Lower leg skin (tissue), 4 donors: ENCODE data around the gene EZR. TPM values are rescaled to one million over a fixed set of nuclear protein-coding genes. Genes with fewer than 3 reads are reported as not detected.

ENCODE experiments used
- DNase-seq, 2 donors: peaks; one replicate each; pipeline ENCODE4 v3.0.0-alpha.2; 2019; ENCODE audit warnings: low spot score in 2 of 2
- H3K4me3 ChIP-seq: fragments of 200-600 bp; sonication (generic); 2 replicates; pipeline ENCODE4 v1.5.1; 2017; ENCODE audit warnings: mild to moderate bottlenecking, low read depth; ENCODE audit not compliant: poor library complexity, severe bottlenecking
- POLR2A ChIP-seq, 2 donors: fragments of 450-650 bp; IDR thresholded peaks; one replicate each; pipeline ENCODE4 v1.6.1; 2016 to 2017; ENCODE audit warnings: antibody characterized with exemption in 2 of 2, mild to moderate bottlenecking in 1 of 2, moderate library complexity in 1 of 2
- WGBS, 2 donors: methylation state at CpG; one replicate each; pipeline ENCODE4 v1.1.5; 2018; 5-methylcytosine and 5-hydroxymethylcytosine counted together
- intact Hi-C: fragments of 100-400 bp; cut with DNase I; formaldehyde crosslinking; loops from one replicate; pipeline ENCODE4 v1.15.0; 2023; ENCODE audit warnings: low total_unique reads
- total RNA-seq, 4 donors: library from RNA; depleted of rRNA; stranded (reverse); fragments of >200 nt; gene quantifications; one replicate each; pipeline ENCODE4 v1.1.0, GENCODE V29; 2016
- TF ChIP-seq, protein P1 (sequence below), 3 donors: fragments of 450-650 bp; IDR thresholded peaks; one replicate each; pipeline ENCODE4 v1.5.1; 2016; ENCODE audit warnings: antibody characterized with exemption in 3 of 3, mild to moderate bottlenecking in 3 of 3, moderate library complexity in 2 of 3

Gene EZR
- total RNA-seq, 4 donors from 2014 or later, result 200 to 235 (median 212) TPM

DNA sequence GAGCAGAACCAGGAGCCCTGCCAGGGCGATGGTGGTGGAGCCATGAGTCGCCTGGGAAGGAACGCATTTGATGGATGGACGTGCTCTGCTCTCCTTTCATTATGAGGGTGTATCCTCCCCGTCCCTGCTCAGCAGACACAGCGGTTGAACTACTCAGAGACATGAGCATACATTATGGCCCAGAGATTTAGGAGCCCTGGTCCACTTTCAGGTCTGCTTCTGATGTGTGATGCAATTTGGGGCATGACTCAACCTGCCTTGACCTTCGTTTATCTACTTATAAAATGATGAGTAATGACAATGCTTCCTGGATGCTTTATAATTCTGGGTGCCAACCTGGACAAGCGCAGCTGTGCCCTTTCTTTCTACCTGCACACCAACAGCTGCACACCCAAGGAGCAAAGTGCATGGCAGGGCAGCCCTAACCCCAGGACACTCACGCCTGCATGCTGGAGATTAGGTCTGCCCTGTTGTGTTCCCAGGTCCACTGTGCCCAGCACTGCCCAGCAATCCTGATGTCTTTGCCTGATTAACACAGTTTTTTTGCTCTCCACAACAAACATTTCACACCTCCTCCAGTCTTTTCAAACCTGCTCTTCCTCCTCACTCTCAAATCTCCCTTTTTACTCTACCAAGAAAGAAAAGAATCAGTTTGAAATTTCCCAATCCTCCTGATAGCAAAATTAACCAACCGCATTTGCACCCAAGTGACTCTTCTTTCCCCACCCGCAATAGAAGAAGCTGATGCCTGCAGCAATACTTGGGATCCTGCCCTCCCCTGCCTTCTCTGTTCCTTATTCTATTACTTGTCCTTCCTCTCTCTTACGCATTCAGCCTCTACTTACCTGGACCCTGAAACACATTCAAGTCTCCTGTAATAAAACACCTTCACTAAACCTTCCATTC is 81.2 kb downstream of the EZR start:
- no peak for DNase-seq
- 59 to 60% methylated on average over 12 of the region's 12 CpGs for WGBS, 2 donors

DNA sequence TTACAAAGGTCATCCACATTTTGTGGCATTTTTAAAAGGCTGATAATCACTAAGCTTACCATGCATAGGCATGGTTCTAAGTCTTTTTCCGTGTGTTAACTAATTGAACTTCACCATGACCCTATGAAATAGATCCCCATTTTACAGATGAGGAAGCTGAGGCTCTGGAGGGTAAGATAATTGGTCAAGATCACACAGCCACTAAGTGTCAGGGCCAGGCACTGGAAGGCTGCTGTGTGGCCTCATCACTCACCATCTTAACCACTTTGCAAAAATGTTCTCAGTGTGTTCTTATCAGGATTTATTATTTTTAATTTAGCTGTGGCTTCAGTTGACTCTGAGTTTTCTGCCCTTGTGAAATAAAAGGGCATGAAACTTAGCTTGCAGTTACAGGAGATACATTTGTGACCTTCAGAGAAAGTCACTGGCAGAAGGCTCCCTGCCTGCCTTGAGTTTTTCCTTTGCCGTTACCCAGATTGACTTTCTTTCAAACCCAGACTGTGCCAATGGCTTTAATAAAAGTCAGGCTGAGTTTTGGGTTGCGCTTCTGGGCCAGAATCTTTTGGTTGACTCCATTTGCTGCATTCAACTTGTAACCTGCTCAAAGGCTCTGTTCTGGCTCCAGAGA is 82.0 kb downstream of the EZR start:
- TF ChIP-seq, protein P1, sequence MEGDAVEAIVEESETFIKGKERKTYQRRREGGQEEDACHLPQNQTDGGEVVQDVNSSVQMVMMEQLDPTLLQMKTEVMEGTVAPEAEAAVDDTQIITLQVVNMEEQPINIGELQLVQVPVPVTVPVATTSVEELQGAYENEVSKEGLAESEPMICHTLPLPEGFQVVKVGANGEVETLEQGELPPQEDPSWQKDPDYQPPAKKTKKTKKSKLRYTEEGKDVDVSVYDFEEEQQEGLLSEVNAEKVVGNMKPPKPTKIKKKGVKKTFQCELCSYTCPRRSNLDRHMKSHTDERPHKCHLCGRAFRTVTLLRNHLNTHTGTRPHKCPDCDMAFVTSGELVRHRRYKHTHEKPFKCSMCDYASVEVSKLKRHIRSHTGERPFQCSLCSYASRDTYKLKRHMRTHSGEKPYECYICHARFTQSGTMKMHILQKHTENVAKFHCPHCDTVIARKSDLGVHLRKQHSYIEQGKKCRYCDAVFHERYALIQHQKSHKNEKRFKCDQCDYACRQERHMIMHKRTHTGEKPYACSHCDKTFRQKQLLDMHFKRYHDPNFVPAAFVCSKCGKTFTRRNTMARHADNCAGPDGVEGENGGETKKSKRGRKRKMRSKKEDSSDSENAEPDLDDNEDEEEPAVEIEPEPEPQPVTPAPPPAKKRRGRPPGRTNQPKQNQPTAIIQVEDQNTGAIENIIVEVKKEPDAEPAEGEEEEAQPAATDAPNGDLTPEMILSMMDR (IDR thresholded peaks at IDR 0.05), result no peak
- TF ChIP-seq POLR2A (IDR thresholded peaks at IDR 0.05), result no peak
- 62 to 70% methylated on average over 3 of the region's 3 CpGs for WGBS, 2 donors
- no peak overlapping the region for H3K4me3 ChIP-seq
- DNase-seq, result no peak
- intact Hi-C loops, result no loop called here

More for the DNA sequence above, 81.2 kb downstream of the EZR start:
- no peak overlapping the region for H3K4me3 ChIP-seq
- TF ChIP-seq, protein P1 (IDR thresholded peaks at IDR 0.05), result no peak
- TF ChIP-seq POLR2A (IDR thresholded peaks at IDR 0.05), result no peak
- intact Hi-C loops, result no loop called here

DNA sequence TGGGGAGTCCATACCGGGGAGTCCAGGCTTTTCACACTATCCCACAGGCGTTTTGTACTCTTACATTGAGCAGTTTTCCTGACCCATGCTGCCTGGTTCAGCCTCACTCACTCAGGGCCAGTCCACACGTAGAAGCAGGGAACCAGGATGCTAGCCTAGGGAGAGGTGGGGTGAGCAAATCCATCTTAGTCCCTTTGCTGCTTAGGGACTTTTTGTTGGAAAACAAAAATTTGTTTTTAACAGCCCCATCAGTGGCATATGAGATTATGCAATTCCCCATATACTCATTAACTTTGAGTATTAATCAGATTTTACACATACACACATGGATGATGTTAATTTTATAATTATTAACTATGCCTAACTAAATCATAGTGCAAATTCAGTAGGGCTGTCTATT is 84.2 kb downstream of the EZR start:
- TF ChIP-seq POLR2A (IDR thresholded peaks at IDR 0.05), result no peak
- TF ChIP-seq, protein P1 (IDR thresholded peaks at IDR 0.05), result no peak
- no peak overlapping the region for H3K4me3 ChIP-seq
- intact Hi-C loops, result no loop called here
- WGBS, 2 donors, result 86 to 98% methylated on average over 3 of the region's 3 CpGs
- DNase-seq, result no peak

DNA sequence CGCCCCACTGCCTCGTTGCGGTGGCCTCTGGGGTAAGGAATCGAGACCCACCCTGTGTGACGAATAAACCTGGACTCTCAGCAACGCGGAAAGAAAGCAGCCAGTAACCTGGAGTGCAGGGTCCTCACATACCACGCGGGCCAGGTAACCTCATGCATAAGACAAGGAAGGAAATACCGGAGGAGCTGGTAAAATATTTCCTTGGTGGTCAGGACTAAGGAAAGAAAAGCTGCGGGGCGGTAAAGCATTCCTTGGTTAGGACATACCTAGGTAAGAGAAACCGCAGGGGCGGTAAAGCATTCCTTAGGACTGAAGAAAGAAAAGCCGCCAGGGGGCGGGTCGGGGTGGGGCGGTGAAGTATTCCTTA is 88.6 kb downstream of the EZR start:
- DNase-seq, result no peak
- WGBS, 2 donors, result 95 to 97% methylated on average over 18 of the region's 18 CpGs
- H3K4me3 ChIP-seq, result no peak overlapping the region
- TF ChIP-seq, protein P1 (IDR thresholded peaks at IDR 0.05), result no peak
- TF ChIP-seq POLR2A (IDR thresholded peaks at IDR 0.05), result no peak
- intact Hi-C loops, result no loop called here

DNA sequence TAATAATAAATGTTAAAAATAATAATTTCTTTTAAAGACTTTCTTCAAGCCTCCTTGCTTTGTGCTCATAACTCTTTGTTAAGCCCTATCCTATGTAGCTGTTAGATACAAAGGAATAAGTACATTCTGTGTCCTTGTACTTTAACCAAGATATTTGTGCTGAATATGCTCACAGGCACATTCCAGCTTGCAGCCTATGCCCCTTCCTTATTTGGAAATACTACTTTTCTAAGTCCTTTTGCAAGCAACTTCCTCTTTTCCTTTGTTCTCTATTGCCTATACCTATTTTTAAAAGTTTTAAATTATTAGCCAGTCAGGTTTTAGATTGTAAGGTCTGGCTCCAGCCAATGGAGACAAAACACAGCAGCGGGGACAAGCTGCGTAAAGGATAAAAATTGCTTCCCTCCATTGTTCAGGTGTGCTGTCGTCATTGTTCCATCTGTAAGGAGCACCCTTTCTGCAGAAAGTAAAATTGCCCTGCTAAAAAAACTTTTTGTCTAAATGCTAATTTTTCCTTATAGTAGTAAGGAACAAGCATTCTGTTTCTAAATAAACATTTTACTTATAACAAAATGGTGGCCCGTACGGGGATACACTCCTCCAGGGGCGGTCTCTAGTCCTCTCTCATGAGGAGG is 89.1 kb downstream of the EZR start:
- TF ChIP-seq, protein P1 (IDR thresholded peaks at IDR 0.05), result no peak
- no peak for TF ChIP-seq POLR2A (IDR thresholded peaks at IDR 0.05)
- DNase-seq, result no peak
- 94 to 100% methylated on average over 6 of the region's 6 CpGs for WGBS, 2 donors
- H3K4me3 ChIP-seq, result no peak overlapping the region
- intact Hi-C loops, result no loop called here
